ENCODE measurements around the gene PIK3CB.

DNA sequence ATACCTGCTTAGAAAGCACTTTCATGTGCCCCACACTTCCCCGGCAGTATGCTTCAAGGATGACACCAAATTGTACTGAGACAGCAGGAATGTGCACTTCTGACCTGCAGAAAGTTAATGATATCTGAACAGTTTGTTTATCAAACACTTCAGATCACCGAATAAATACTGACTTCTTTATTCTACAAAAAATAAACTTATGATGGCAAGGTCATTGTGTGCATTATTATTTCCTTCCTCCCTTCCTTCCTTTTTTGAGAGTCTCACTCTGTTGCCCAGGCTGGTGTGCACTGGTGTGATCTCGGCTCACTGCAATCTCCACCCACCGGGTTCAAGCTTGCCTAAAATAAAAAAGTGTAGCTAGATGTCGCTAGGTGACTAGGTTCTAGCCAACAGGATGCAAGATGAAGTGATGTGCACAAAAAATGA is 145.8 kb downstream of the PIK3CB start:
- TF ChIP-seq POLR2A (IDR thresholded peaks at IDR 0.05) (no peak), EP300 (IDR thresholded peaks at IDR 0.05) (no peak)
- TF ChIP-seq, protein P1, sequence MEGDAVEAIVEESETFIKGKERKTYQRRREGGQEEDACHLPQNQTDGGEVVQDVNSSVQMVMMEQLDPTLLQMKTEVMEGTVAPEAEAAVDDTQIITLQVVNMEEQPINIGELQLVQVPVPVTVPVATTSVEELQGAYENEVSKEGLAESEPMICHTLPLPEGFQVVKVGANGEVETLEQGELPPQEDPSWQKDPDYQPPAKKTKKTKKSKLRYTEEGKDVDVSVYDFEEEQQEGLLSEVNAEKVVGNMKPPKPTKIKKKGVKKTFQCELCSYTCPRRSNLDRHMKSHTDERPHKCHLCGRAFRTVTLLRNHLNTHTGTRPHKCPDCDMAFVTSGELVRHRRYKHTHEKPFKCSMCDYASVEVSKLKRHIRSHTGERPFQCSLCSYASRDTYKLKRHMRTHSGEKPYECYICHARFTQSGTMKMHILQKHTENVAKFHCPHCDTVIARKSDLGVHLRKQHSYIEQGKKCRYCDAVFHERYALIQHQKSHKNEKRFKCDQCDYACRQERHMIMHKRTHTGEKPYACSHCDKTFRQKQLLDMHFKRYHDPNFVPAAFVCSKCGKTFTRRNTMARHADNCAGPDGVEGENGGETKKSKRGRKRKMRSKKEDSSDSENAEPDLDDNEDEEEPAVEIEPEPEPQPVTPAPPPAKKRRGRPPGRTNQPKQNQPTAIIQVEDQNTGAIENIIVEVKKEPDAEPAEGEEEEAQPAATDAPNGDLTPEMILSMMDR (IDR thresholded peaks at IDR 0.05): peak in 1 of 4 experiments; percentile 14
